Stimulated activated CD4-positive, alpha-beta T cell treated with anti-CD3 and anti-CD28 coated beads, Interleukin-12 subunit alpha, Interleukin-12 subunit beta, amount 100 ng/mL, for 4 hours (primary cell): ENCODE data around the gene NKAIN4.

Source experiments
- DNase-seq: peaks from one replicate; pipeline ENCODE4 v3.0.0-alpha.2; 2020

The NKAIN4 gene

GRCh38 chr20:63273059-63273579 lies 18.9 kb upstream of the NKAIN4 start:
- no peak for DNase-seq

DNA sequence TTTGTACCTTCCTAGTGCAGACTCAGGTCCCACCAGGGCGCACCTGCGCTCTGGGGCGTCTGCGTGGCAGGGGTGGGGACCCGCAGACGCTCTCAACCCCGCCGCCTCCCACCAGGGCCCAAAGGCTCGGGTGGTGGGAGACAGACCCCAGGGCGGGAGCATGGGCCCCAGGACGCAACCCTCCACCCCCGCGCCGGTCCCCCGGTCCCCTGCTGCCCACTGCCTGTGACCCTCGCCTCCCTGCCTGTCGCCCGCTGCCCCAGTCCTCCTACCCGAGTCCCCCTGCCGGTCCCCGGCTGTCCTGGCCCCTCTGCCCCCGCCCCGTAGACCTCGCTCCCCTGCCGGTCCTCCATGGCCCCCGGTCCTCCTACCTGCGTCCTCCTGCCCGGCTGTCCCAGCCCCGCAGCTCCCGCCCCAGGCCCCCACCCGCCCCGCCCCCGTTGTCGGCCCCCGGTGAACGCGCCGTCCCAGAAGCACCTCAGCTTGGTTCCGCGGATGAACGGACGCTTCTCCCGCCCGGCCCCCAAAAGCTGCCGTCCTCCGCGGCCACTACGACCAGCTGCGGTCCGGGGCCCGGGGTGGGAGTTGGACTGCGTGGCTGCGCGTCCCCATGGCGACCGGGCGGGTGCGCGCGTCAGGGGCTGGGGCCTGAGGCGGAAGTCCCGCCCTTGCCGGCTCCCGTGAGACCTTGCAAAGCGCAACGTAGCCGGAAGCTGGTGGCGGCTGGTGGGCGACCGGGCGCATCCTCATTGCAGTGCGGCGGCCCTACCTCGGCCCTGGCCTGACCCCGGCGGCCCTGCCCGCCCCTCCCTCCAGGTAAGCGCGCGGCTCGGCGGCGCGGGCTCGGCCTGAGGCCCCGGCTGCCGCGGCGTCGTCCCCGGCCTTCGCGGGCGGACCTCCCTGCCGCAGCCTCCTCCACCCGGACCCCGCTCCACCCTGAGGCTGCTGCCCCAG lies 18.1 kb upstream of the NKAIN4 start, which contains the start of gene ARFGAP1:
Gene ARFGAP1, plus strand, starts transcription at position 709 of the 954 bp plus-strand sequence. CDS start 2,768 bp downstream, outside the sequence.
- peak; percentile 88 for DNase-seq

GRCh38 chr20:63270606-63271325 lies 16.5 kb upstream of the NKAIN4 start:
- DNase-seq, result no peak

DNA sequence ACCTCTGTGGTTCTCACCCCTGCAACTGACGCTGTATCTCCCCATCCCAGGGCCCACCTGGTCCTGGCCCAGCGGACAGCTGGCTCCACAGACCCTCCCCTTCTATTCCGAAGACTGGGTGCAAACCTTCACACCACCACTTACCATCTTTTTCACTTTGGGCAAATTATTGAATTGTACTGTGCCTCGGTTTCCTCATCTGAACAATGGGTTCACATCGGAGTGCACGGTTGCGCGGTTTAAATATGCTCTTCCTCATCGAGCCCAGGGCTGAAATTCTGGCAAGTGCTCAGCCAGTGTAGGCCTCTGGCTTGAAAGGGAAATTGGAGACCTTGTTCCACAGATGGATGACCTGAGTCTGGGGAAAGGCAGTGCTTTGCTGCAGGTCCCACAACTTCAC lies 15.5 kb upstream of the NKAIN4 start:
- no peak for DNase-seq

DNA sequence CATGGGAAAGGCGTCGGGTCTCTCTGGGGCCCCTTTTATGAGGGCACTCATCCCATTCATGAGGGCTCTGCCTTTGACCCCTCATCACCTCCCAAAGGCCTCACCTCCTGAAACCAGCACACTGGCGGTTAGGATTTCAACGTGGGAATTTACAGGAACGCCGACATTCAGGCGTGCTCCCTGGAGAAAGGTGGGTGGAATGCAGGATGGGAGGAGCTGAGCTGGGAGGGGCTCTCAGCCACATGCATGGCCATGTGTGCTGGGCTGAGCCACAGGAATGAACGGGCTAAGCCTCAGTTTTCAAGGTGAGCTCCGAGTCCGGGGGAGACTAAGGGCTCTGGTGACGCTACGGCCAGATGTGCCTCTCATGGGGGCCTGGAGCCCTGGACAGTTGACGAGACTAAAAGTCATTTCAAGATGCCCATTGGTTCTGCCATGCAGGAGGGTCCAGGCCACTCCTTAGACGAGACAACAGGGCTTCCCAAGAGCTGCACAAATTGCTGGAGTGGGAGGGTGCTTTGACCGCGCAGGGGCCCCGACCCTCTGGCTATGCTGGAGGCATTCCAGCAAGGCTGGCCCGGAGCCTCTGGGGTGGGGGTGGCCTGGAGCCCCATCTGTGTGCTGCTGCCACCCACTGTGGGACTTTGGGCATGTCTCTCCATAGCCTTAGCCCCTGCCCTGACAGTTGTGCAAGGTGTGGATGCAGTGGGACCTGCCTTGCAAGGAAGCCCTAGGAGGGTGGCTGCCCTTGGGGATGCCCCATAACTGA lies 14.6 kb upstream of the NKAIN4 start:
- DNase-seq, result no peak

DNA sequence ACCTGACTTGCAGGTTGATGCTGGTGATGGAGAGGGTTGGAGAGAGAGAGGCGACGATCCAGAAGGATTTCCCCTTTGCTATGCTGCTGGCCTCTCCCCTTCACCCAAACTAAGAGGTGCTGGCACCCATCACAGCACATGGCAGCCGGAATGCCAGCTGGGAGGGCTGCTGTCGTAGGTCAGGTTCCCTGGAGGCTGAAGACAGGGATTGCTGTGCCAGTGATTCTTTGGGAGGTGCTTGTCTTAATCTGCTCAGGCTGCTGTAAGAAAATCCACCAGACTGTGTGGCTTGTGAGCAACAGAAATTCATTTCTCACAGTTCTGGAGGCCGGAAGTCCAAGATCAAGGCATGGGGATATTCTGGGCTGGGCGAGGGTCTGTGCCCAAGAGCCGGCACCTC lies 14.0 kb upstream of the NKAIN4 start:
- no peak for DNase-seq

DNA sequence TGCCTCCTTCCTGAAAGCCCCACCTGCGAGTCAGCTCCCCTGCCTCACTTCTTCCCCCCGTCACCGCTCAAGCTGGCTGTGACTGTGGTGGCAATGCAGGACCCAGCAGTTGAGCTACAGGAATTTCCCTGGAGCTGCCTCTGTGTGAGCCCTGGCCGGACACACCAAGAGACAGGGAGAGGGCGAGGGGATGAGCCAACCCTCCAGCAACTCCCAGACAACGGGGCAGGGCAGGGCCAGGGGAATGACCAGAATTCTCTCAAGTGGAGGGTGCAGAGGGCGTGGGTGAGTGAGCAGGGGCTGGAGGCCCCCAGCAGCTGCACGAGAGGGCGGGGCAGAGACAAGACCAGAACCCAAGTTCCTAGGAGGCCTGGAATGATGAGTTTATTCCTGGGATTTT lies 13.4 kb upstream of the NKAIN4 start:
- DNase-seq, result no peak

DNA sequence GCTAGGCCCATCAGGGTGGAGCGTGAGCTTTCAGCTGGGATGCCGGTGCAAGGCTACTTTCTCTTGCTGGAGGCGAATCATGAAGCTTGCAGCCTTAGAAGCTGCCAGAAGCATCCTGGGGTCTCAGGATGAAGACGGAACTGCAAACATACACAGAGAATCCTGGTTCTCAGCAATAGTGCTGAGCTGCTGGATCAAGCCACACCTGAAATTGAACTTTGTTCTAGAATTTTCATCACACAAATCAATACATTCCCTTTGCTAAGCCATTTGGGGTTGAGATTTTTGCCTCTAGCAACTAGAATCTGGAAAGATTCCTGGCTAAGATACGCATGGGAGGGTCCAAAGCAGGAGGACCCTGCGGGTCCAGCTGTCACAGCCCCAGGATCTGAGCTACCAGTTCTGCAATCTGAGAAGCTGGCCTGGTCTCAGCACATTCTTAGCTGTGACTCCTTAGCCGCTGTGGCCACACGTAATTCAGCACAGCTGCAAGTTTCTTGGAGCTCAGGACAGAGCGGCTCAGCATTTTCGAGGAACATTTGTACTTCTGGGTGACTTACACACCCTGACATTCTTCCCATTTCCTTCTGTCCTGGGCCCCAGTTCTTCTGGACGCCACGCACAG lies 11.7 kb upstream of the NKAIN4 start:
- no peak for DNase-seq

DNA sequence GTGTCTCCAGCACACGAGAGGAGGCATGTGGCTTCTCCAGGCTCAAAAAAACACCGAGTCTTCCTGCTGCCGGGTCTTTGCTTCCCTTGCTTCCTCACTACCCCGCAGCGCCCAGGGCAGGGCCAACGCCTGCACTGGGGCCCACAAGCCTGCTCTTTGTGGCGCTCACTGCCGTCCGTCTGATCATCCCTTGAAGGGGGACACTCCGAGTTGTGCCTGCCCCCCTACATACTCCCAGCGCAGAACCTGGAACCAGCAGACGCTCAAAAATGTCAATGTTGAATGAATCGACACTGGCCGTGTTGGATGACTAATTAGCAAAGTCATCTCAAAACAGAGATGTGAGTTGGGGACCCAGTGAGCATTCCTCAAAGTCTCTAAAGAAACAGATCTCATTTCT lies 10.3 kb upstream of the NKAIN4 start:
- DNase-seq, result no peak

DNA sequence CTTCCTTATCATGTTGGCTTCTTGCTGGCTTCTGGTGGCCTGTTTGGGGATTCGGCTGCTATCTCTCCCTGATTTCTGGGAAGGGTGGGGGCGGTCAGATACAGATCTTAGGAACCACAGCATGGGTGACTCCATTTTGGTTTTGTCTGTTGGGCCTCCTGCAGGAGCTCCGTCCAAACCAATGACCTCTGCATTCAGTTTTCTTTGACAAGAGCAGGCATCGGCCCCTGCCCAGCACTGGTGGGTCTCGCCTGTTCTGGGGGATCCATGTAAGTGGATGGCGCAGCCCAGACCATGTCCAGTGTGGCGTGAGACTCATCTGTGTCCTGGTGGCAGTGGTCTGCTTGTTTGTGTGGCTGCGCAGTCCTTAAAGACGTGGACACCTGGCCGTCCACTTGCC lies 9.7 kb upstream of the NKAIN4 start:
- DNase-seq, result no peak

DNA sequence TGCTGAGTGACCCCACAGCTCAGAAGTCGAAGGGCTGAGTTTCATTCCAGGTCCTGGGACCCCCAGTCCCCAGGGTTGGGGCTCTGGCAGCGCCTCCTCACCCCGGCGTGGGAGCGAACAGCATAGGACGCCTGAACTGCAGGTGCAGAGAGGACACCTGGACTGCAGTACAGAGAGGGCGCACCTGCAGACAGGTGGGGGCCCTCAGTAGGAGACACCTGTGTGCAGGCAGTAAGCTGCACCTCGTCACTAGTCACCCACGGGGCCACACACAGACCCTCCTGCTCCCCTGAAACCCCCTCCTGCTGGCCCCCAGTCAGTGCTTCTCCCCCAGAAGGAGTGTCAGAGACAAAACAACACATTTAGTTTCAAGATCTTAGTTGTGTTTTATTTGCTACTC lies 8.6 kb upstream of the NKAIN4 start:
- no peak for DNase-seq

DNA sequence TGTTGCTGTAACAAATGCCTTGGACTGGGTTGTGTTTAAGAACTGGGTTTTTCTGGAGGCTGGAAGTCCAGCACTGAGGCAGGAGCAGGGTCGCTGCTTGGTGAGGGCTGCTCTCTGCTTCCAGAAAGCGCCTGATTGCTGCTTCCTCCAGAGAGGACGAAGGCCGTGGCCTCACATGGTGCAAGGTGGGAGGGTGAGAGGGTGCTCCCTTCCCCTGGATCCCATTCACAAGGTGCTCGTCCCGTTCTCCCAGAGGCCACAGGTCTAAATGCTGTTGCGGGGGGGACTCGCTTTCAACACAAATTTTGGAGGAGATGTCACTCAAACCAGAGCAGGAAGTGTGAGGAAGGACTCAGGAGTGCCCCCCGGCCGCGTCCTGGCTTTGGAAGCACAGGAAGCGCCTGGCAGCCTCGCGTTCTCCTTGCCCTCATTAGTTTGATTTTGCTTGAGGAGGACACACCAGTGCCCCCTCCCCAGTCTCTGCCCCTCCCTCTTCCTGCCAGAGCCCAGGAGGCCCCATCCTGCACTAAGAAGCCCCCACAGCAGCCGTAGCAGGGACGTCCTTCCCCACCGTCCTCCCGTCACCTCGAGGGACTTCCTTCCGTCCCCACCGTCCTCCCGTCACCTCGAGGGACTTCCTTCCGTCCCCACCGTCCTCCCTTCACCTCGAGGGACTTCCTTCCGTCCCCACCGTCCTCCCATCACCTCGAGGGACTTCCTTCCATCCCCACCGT lies 7.7 kb upstream of the NKAIN4 start:
- no peak for DNase-seq

- no peak for DNase-seq
Measured at GRCh38 chr20:63261060-63261794, 7.0 kb upstream of the NKAIN4 start.

GRCh38 chr20:63260521-63260920 lies 6.3 kb upstream of the NKAIN4 start:
- no peak for DNase-seq

DNA sequence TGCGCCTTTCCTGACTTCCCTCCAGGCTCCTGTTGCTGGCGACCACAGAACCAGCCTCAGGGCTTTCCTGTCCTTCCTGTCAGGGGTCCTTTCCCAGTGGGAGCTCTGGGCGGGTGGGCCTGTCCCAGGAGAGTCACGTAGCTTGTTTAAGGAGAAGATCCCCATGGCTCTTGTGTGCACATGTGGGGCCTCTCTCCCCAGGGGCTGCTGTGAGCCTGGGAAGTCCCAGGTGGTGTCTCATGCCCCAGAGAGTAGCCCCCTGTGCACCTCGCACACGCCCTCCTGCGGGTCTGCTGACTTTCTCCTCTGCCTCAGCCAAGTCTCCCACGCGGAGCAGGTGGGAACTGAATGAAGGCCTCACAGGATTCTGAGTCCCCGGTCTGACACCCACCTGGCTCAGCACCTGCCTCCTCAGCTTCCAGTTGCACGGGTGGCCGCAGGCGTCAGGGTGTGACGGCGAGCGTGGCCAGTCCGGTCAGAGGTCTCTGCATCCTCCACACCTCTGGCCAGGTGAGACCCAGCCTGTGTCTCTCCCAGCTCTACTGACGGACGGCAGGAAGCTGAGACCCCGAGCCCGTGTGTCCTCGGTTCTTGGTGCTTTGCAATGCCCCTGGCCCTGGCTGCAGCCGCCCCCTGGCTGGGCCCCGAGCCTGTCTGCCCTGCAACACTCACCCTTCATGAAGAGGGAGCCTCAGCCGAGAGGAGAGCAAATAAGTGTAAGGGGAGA lies 5.6 kb upstream of the NKAIN4 start:
- no peak for DNase-seq

GRCh38 chr20:63258781-63259180 lies 4.5 kb upstream of the NKAIN4 start:
- no peak for DNase-seq

GRCh38 chr20:63257629-63258028 lies 3.4 kb upstream of the NKAIN4 start:
- DNase-seq, result no peak

DNA sequence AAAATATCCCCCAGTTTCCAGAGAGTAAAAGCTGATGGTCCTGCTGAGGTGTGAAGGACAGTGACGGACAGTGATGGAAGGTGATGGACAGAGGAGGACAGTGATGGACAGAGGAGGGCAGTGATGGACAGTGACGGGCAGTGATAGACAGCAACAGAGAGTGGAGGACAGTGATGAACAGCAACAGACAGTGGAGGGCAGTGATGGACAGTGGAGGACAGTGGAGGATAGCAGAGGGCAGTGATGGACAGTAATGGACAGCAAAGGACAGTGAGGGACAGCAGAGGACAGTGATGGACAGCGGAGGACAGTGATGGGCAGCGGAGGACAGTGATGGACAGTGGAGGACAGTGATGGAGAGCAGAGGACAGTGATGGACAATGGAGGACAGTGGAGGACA lies 2.7 kb upstream of the NKAIN4 start:
- no peak for DNase-seq

GRCh38 chr20:63255931-63256704 lies 1.9 kb upstream of the NKAIN4 start:
- no peak for DNase-seq
